Peyer's patch (tissue), 4 donors: ENCODE data around the gene ESYT2.

Experiments
- POLR2A ChIP-seq, 2 donors: fragments of 450-650 bp; IDR thresholded peaks; one replicate each; pipeline ENCODE4 v1.5.1; 2017; ENCODE audit warnings: antibody characterized with exemption in 2 of 2, mild to moderate bottlenecking in 2 of 2, moderate library complexity in 2 of 2
- TF ChIP-seq, protein P1 (sequence below), 6 experiments: fragments of 450-650 bp in 4 of 6; fragments of 200-600 bp in 2 of 6; sonication (generic) in 1 of 6; IDR thresholded peaks; one replicate each; pipeline ENCODE4 v1.5.1; 2017 to 2019; ENCODE audit warnings: antibody characterized with exemption in 6 of 6, mild to moderate bottlenecking in 3 of 6, moderate library complexity in 1 of 6

DNA sequence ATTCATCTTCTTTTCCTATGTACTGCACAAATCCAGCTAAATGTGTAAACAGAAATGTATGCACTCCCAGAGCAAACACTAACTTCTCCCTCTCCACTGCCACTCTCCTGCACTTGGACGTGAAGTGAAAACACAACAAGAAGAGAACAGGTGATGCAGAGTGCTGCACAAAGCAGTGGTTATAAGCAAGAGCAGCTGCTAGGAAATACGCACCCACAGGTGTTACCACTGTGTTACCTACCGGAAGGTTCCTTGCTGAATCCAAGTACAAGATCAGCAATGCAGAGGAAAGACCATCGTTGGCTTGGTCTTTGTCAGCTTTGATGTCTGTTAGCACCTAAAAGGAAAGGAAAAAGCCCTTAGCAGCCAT lies 70.1 kb downstream of the ESYT2 start:
- TF ChIP-seq, protein P1, sequence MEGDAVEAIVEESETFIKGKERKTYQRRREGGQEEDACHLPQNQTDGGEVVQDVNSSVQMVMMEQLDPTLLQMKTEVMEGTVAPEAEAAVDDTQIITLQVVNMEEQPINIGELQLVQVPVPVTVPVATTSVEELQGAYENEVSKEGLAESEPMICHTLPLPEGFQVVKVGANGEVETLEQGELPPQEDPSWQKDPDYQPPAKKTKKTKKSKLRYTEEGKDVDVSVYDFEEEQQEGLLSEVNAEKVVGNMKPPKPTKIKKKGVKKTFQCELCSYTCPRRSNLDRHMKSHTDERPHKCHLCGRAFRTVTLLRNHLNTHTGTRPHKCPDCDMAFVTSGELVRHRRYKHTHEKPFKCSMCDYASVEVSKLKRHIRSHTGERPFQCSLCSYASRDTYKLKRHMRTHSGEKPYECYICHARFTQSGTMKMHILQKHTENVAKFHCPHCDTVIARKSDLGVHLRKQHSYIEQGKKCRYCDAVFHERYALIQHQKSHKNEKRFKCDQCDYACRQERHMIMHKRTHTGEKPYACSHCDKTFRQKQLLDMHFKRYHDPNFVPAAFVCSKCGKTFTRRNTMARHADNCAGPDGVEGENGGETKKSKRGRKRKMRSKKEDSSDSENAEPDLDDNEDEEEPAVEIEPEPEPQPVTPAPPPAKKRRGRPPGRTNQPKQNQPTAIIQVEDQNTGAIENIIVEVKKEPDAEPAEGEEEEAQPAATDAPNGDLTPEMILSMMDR (IDR thresholded peaks at IDR 0.05): no peak
- no peak for TF ChIP-seq POLR2A (IDR thresholded peaks at IDR 0.05)
